Left cardiac atrium (tissue), 4 donors: ENCODE data around the gene TSHZ1. TPM values are rescaled to one million over a fixed set of nuclear protein-coding genes. Genes with fewer than 3 reads are reported as not detected.

Experiments used
- ATAC-seq, 2 donors: fragments of 200-7000 bp; cut with Tn5 transposase; one replicate each; pipeline ENCODE4 v1.9.1; 2020; ENCODE audit warnings: mild to moderate bottlenecking in 2 of 2, moderate library complexity in 2 of 2
- DNase-seq: peaks from one replicate; pipeline ENCODE4 v3.0.0-alpha.2; 2020
- intact Hi-C, 2 donors: fragments of 100-400 bp; cut with DNase I; formaldehyde crosslinking; loops; one replicate each; pipeline versions ENCODE4 v1.14.1 to v1.15.1; 2022 to 2023
- total RNA-seq, 2 donors: library from RNA; stranded (reverse); fragmentation: NEBNext Ultra II Directional; extraction: Animal tissue kit (Norgen Biotek cat#: 25700); gene quantifications; one replicate each; pipeline ENCODE4 v1.2.1, GENCODE V29; 2021
- donor health status: DM: no; HTN: yes; CAD: no.
- donor health status: DM: no; HTN: yes; CAD: no; lungs with severe emphysema.
- donor health status: DM: yes; HTN: yes; CAD: no.
- donor health status: Dilated cardiomyopathy.

TSHZ1 gene
- total RNA-seq, 2 donors from 2014 or later = 14.0 to 22.6 TPM

DNA sequence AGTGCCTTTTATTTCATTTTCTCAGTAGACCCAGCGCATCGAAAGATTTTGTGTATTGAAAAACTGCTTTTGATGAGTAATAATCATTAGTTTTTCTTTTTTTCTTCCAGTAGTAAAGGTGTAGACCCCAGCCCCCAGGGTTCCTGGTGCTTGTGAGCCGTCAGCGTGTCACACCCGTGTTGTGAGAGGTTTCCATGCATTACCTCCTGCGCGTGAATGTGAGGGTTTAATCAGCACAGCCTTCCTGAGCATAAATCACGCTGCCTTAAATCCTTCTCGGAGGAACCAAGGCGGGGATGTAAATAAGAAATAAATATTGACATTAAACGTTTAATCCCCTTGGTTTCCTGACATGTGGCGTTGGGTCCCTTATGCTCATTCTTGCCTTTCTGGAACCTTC lies 24.3 kb downstream of the TSHZ1 start:
- ATAC-seq (no peak), DNase-seq (no peak)
- intact Hi-C loops = no loop called here

DNA sequence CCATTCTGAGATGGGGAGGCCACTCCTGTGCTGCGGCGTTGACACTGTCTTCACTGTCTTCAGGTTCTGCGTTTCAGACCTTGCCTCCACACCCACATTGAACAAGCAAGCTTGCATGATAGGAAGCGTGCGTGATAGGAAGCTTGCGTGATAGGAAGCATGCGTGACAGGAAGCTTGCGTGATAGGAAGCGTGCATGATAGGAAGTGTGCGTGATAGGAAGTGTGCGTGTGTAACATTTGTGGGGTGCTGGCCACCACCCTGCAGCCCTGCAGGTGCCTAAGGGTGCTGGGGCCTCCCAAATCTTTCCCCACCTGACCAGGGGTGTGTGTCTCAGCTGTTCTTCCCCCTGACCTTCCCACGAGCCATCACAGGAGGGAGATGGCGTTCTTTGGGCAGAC lies 25.3 kb downstream of the TSHZ1 start:
- DNase-seq (no peak), ATAC-seq (no peak)
- intact Hi-C loops = no loop called here

DNA sequence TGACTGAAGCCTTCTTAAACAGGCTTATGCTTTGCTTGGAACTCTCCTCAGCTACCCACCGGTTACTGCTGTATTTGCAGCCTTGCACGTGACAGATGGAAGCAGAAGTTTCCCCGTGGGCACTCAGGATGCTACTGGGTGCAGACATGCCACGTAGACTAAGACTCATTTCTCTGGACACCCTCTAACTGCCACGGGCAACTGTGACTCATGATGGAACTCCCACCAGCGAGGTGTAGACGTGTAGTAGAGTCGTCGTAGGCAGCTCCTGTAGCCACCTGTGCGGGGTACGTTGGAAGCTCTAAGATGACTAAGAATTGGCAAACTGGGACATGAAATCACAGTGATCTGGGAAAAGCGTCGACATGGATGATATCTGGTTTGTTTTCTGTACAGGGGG lies 27.5 kb downstream of the TSHZ1 start:
- intact Hi-C loops = no loop called here
- ATAC-seq (no peak), DNase-seq (no peak)

DNA sequence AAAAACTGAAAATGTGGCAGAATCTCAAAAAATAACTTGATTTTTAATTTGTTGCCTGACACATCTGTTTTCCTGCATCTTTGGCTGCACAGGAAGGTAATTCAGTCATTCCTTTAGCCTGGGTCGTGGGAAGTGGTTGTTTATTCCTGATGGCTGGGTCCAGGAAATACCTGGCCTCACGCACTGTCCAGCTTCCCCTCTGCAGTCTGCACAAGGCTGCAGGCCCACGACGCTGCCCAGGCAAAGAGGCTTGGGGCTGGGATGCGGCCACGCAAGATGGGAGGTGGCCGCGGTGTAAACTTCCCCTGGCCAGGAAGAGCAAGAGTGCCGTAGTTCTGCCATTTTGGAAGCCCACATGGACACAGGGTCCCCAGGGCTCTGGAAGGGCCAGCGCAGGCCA lies 28.2 kb downstream of the TSHZ1 start:
- ATAC-seq = no peak
- no peak for DNase-seq

DNA sequence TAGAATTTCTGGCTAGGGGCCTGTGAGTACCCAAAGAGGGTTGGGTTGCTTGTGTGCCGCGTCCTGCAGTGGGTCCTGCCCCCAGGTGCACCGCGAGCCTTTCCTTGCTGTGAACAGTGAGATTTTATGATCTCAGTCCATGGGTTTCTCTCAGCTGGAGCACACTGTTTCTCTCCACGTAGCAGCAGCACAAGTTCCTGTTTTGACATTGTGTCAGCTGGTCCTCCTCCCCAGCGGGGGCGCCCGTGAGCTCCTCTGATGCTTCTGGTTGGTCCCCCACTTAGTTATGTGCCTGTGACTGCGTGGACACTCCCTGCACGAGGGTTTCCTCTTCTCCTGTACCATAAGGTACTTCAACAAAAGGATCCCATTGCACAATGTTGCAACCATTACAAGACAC lies 29.8 kb downstream of the TSHZ1 start:
- ATAC-seq (no peak), DNase-seq (no peak)
- intact Hi-C loops = no loop called here

More for the DNA sequence above, 28.2 kb downstream of the TSHZ1 start:
- intact Hi-C loops = no loop called here

DNA sequence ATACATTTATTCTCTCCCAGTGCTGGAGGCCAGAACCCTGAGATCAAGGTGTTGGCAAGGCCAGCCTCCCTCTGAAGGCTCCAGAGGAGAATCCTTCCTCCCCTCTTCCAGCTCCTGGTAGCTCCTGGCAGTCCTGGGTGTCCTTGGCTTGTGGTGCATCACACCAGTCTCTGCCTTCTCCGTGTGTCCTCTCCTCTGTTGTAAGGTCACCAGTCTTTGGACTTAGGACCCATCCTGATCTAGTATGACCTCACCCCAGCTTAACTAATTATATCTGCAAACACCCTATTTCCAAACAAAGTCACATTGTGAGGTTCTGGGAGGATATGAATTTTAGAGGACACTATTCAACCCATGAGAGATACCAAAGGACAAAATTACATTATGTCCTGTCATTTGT lies 31.1 kb downstream of the TSHZ1 start:
- ATAC-seq (no peak), DNase-seq (no peak)
- intact Hi-C loops = no loop called here

DNA sequence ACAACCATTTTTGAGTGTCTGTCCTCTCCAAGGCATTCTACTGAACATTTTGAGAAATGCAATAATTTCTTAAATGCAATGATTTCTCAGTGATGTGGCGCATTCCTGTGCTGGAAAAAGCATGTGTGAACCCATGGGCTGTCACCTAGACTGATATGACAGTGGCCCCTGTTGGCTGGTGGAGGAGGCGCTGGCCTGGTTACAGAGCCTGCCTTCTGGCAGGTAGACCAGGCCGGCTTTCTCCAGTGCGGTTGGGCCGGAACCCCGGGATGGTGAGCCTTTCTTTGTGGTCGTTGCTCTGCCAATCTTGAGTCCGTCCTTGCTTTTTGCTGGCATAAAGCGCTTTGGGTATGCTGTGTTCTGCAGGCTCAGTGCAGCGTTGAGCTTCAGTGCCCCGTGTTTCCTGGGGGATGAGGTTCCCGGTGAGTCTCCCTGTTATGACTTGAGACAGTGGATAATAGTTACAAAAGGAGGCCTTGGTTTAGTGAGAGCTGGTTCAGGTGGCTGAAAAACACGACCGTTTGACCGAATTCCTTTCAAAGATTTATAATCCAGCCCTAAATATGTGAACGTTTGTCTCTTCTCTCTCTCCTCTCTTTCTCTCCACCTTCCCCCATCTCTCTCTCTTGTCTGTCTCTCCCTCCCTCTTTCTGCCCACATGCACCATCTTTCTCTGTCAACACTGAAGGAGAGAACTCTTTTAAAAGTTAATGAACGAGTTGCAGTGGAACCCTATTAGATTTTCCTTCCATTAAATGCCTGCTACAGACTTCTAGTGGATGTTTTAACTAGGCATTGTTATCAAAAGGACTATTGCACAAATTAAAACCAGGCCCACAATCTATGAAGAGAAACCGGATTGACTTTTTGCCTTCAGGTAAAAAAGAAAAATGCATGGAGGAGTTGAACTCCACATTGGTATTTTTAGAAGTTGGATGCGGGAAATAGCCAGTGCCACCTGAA lies 34.0 kb downstream of the TSHZ1 start:
- DNase-seq (no peak), ATAC-seq (peak; percentile 38 to 51)
- intact Hi-C loops = no loop called here

DNA sequence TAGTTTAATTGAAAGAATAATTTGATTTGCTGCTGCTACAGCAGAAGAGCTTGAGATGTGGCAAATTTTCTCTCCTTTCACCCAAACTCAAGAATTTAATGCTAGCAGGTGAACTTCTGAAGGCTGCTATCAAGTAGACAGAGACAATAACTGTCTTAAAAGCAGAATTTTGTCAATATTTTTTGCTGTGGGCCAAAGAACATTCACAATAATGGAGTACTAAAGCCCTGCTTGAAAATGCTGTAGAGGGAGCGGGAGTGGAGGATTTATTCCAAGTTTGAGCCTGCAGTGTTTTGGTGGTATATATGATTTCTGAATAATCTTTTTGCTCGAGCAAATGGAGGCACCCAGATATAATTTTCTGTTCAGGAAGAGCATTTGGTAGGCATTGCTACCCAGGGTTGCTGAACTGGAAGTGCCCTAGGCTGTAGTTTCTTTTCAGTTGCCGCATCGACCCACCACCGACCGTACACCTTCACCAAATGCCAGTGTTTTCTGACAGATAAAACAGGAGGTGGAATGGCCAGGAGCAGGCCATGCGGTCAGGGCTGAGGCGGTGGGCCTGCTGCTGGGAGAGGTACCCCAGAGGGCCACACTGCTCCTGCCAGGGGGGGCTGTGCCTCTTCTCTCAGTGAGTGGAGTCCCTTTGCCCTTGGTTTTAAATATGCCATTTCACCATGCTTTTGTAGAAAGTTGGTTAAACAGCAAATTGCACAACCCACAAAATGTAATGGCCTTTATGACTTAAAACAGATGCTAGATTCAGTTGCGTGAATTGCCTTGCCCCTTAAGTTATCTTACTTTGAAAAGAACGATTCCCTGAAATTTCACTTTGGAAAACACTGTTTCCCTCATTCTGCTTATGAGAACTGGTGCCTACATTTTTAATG lies 36.4 kb downstream of the TSHZ1 start:
- ATAC-seq = peak in 1 of 2 donors; percentile 12
- DNase-seq = no peak
- intact Hi-C loops = no loop called here

DNA sequence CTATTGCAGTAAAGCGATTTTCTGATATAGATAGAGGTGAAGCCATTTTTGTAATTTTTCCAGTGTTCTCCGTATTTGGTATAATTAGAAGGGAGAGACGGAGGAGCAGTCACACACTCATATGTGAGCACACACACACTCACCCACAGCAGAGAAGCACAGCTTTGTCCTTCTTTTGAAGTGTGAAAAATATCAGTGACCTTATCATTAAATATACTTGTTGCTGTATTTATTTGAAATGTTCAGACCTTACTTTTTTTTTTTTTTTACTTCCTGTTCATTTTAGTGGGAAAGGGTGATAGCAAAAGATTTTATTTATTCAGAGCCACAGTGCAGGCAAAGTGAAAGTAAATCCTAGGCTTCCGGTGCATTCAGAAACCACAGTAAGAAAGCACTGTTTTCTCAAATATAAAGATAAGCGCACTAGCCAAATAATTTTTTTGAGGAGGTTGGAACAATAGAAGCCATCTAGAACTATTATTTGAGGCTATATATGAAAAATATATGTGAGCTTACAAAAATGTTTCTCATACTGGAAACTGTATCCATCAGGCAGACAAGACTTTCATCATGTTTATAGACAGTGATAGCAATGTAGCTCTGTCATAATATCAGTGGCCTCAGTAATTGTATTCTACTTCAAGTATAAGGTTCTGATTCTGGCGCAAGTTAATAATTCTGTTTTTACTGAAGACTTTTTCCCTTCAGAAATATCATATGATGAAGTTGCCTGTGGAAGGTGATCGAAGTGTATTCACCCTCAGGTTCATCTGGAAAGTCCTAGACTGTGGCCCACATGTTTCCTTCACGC lies 37.2 kb downstream of the TSHZ1 start:
- ATAC-seq = peak; percentile 54 to 60
- no peak for DNase-seq
- intact Hi-C loops = no loop called here

DNA sequence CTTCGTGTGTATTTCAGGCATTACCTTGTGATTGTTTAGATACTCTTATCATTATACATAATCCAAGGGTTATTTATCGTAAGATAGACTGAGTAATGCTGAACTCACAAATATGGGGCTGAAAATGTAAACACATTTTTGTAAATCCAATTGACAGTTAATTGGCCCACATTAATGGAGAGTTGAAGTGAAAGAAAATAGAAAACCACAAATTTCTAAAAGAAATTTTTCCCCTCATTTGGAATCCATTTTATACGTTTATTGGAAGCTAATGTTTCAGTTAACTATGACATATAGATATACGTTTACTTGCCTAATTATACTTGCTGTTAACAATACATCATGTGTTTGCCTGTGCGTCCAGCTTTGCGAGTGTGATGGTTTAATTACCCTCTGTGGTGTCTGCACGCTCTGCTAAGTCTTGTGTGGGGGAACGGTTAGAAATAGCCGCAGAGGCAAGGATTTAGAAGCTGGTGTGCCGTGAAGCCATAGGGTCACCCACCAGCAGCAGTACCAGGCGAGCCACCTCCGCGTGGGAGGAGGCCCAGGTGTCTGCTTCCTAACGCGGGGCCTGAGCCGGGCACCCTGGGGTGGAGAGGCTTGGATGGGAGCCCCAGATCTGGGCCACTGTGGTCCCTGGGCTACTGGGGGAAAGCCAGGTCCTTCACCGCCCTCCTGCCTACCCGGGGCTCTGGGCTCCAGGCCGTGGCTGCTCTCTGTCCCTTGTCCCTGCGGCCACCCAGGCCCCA lies 38.0 kb downstream of the TSHZ1 start:
- intact Hi-C loops = no loop called here
- no peak for ATAC-seq
- DNase-seq = no peak

DNA sequence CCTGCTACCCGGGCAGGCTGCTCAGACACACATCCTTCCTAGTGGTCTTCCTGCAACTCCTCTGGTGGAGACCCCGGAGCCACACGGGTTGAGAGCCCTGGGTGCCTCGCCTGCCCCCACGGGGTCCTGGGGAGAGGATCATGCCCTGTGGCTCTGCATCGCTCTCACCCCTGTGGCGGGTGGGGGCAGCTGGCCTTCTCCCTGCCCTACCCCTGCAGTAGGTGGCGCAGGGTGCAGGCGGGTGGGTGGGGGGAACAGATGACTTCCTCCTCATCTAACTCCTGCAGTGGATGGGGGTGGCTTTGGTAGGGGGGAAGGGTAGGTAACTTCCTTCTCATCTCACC lies 38.5 kb downstream of the TSHZ1 start:
- ATAC-seq (no peak), DNase-seq (no peak)
- intact Hi-C loops = no loop called here

DNA sequence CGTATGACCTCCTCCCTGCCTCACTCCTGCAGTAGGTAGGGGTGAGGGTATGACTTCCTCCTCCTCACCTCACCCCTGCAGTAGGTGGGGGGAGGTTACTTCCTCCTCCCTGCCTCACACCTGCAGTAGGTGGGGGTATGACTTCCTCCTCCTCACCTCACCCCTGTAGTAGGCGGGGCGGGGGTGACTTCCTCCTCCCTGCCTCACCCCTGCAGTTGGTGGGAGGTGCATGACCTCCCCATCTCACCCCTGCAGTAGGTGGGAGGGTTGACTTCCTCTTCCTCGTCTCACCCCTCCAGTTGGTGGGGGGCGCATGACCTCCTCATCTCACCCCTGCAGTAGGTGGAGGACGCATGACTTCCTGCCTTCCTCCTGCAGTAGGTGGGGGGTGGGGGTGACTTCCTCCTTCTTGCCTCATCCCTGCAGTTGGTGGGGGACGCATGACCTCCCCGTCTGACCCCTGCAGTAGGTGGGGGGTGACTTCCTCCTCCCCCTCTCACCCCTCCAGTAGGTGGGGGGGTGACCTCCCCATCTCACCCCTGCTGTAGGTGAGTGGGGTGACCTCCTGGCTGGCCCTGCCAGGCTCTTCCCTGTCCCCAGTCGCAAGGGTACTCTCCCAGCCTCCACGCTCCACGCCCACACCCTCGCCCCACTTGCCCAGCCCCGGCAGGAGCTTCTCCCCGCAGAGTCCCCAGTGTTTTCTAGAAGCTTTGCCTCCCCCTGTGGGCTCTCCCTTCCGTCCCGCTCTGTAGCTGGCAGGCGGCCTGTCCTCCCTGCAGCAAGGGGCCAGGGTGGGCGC lies 39.3 kb downstream of the TSHZ1 start:
- ATAC-seq (no peak), DNase-seq (no peak)
- intact Hi-C loops = loop anchor here in 1 of 2 donors (5.0 kb wide), 1 partner anchor 38 kb away; the partner anchor contains the start of gene TSHZ1

DNA sequence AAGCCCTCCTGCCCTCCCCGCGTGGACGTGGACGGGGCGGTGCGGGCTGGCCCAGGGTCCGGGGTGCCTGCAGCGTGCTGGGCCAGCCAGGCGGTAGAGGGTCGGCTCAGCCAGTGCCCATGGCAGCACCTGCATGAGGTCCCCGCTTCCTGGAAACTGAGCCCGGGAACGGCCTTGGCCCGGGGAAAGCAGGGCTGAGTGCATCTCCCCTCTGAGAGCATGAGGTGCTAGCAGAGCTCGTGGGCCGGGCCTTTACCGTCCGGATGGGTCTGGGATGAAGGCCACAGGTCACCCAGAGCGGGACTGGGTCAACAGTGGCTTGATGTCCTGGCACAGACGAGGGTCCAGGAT lies 39.8 kb downstream of the TSHZ1 start:
- intact Hi-C loops = loop anchor here in 1 of 2 donors (5.0 kb wide), 1 partner anchor 38 kb away; the partner anchor contains the start of gene TSHZ1
- no peak for DNase-seq
- peak in 1 of 2 donors; percentile 12 for ATAC-seq

DNA sequence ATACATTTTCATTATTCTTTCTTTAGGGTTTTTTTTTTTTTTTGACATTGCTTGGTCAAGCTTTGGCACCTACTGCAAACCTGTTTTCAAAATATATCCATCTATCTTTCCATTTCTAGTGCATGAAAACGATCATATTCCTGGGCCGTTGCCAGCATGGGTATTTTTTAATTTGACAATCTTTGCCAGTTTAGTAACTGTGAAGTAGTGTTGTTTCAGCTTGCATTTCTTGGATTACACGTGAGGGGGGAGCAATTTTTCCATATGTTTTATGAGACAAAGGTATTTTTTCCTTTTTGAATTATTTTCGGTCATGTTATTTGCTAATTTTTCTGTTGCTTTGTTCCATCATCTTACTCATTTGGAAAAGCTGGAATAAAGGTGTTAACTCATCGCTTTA lies 40.9 kb downstream of the TSHZ1 start:
- no peak for DNase-seq
- no peak for ATAC-seq
- intact Hi-C loops = loop anchor here in 1 of 2 donors (5.0 kb wide), 1 partner anchor 39 kb away; the partner anchor contains the start of gene TSHZ1

DNA sequence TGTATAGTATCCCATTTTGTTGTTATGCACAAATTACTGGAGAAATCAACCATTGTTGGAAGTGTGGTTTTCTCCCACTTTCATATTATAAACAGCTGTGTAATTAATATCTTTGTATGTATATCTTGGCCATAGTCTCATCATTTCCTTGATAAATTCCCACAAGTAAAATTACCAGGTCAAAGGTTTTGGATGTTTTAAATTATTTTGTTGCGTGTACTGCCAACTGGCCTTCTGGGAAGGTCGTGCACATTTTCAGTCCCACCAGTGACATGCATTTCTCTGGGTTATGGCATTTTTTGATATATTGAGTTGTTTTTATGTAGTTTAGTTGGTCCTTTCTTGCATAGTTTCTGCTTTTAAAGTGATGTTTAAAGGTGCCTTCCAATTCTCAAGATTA lies 41.5 kb downstream of the TSHZ1 start:
- no peak for ATAC-seq
- no peak for DNase-seq
- intact Hi-C loops = loop anchor here in 1 of 2 donors (5.0 kb wide), 1 partner anchor 40 kb away; the partner anchor contains the start of gene TSHZ1

DNA sequence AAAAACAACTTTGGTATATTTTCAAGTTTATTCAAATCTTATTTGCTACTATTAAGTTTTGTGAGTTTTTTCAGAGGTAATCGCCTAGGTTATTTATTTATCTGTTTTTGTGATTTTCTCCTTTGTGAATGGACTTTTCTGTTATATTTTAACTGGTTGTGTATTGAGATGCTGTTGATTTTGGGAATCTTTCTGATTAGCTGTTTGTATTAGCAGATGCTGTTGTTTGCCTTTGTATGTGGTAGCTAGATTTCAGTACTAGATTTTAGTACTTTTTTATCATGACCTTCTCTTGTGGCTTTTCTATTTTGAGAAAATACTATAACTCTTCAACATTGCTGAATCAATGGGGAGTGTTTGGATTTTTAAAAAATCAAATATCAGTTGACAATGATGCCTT lies 42.4 kb downstream of the TSHZ1 start:
- intact Hi-C loops = loop anchor here in 1 of 2 donors (5.0 kb wide), 1 partner anchor 41 kb away; the partner anchor contains the start of gene TSHZ1
- ATAC-seq (no peak), DNase-seq (no peak)

DNA sequence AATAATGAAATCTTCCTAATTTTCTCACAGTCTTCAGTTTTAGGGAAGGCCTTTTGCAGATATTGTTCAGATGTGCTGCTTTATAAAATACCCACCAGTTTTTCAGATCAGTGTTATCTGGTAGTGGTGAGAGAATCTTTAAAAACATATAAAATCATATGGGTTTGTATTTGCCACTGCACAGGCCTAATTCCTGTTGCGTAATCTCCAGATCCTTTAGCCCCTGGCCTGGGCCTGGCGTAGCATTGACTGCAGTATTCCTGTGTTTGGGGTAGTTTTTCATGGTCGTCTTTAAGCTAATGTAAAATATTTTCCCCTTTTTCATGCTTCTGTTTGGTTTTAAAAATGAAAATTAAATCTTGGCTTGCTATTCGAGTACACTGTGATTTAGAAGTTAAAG lies 43.2 kb downstream of the TSHZ1 start:
- peak in 1 of 2 donors; percentile 63 for ATAC-seq

More for the DNA sequence above, 43.2 kb downstream of the TSHZ1 start:
- intact Hi-C loops = loop anchor here in 1 of 2 donors (5.0 kb wide), 1 partner anchor 41 kb away; the partner anchor contains the start of gene TSHZ1
- no peak for DNase-seq
